ENCODE results near the gene AKT3. TPM values are rescaled to one million over a fixed set of nuclear protein-coding genes. Genes with fewer than 3 reads are reported as not detected.

Gene AKT3
- polyA plus RNA-seq, 3 donors, result 0.81 to 1.7 (median 1.4) TPM

DNA sequence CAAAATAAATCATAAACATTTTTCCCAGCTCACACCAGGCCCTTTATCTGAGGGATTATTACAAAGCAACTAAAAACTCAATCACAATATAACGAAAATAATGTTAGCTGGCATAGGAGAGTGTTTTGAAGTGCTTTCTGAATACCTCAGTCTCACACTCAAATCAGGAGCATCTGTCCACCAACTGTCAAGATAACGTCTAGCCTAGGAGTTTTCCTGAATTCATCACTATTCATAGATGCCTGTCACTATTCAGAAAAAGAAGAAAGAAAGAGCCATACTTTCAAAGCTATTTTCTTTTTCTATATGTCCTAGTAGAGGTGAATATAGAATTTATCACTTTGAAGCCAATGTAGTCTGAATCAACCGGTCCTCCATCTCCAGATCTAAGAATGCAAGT, 127.0 kb downstream of the AKT3 start:
- peaks cover 27 to 45% of the 10 kb centered on the region in 2 donors for H3K4me1 ChIP-seq (ENCODE audit: control insufficient read depth in 1 of 2, insufficient read depth in 2 of 2, low read length in 2 of 2)
- H3K4me2 ChIP-seq (replicated peaks; ENCODE audit: extremely low read depth, low read length, poor library complexity, severe bottlenecking), result no peak overlapping the region
- WGBS (ENCODE audit: insufficient coverage), result no CpG with 5 or more reads among the region's 3 CpGs
- H3K9me3 Mint-ChIP-seq, result peaks cover 0 to 5% (median 0%) of the 10 kb centered on the region in 7 donors
- H3K36me3 ChIP-seq (replicated peaks in 1 of 2; ENCODE audit: control insufficient read depth in 1 of 2, insufficient read depth in 2 of 2, low read length in 2 of 2), result no peaks in the 10 kb centered on the region
- no peaks in the 10 kb centered on the region for H3K27me3 ChIP-seq (ENCODE audit: control insufficient read depth in 2 of 2, insufficient read depth in 2 of 2, low read length in 2 of 2)
- peaks cover 0 to 2% (median 0%) of the 10 kb centered on the region in 3 donors for H3K27me3 Mint-ChIP-seq (ENCODE audit: low read depth in 3 of 3)
- intact Hi-C loops (cut with micrococcal nuclease), result loop anchor here (10.0 kb wide), 2 partner anchors 322 to 332 kb away; partner anchors contain the start of gene ZBTB18 (in 1 of the 2)
- H3K4me1 Mint-ChIP-seq, result peaks cover 52% of the 10 kb centered on the region
- H2AFZ ChIP-seq (ENCODE audit: insufficient read depth, low read depth, low read length, poor library complexity, severe bottlenecking), result no peak overlapping the region
- H3K9ac ChIP-seq (ENCODE audit: insufficient read depth, low read length, poor library complexity, severe bottlenecking), result no peak overlapping the region
- TF ChIP-seq, protein P1, sequence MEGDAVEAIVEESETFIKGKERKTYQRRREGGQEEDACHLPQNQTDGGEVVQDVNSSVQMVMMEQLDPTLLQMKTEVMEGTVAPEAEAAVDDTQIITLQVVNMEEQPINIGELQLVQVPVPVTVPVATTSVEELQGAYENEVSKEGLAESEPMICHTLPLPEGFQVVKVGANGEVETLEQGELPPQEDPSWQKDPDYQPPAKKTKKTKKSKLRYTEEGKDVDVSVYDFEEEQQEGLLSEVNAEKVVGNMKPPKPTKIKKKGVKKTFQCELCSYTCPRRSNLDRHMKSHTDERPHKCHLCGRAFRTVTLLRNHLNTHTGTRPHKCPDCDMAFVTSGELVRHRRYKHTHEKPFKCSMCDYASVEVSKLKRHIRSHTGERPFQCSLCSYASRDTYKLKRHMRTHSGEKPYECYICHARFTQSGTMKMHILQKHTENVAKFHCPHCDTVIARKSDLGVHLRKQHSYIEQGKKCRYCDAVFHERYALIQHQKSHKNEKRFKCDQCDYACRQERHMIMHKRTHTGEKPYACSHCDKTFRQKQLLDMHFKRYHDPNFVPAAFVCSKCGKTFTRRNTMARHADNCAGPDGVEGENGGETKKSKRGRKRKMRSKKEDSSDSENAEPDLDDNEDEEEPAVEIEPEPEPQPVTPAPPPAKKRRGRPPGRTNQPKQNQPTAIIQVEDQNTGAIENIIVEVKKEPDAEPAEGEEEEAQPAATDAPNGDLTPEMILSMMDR (IDR thresholded peaks at IDR 0.05), result no peak
- H3K4me3 Mint-ChIP-seq, result no peak overlapping the region
- H3K4me3 ChIP-seq (replicated peaks in 1 of 3; ENCODE audit: low read depth in 2 of 3, low read length in 3 of 3), result no peak overlapping the region
- H4K20me1 ChIP-seq (ENCODE audit: insufficient read depth, low read length), result no peaks in the 10 kb centered on the region
- no peak for DNase-seq
- H3K27ac Mint-ChIP-seq, result peak overlapping the region in 1 of 7 donors; percentile 79
- H3K9me3 ChIP-seq (replicated peaks in 1 of 2; ENCODE audit: control insufficient read depth in 1 of 2, insufficient read depth in 1 of 2, low read length in 2 of 2), result no peaks in the 10 kb centered on the region
- H3K36me3 Mint-ChIP-seq, result peaks cover 7 to 14% of the 10 kb centered on the region in 2 donors
- peaks cover 60% of the 10 kb centered on the region for H3K79me2 ChIP-seq (ENCODE audit: insufficient read depth, low read length)
- H3K27ac ChIP-seq (ENCODE audit: low read depth in 1 of 2, low read length in 2 of 2), result no peak overlapping the region

DNA sequence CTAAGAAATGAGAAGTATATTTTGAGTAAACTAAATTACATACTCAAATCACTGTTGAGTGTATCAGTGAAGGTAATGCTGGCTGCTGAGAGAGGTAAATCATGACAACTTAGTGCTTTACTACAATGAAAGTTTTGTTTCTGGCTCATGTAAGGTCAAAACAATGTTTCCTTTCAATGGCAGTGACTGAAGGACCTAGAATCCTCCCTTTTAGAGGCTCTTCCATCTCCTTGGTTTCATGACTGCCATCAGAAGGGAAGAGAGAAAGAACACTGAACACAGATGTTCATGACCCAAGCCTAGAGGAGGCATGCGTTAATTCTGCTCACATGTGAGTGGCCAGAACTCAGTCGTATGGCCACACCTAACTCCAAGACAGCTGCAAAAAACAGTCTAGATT, 130.6 kb downstream of the AKT3 start:
- intact Hi-C loops (cut with micrococcal nuclease), result no loop called here
- DNase-seq, result no peak
- peaks cover 0 to 2% (median 0%) of the 10 kb centered on the region in 3 donors for H3K27me3 Mint-ChIP-seq (ENCODE audit: low read depth in 3 of 3)
- no peak overlapping the region for H3K9ac ChIP-seq (ENCODE audit: insufficient read depth, low read length, poor library complexity, severe bottlenecking)
- H3K27me3 ChIP-seq (ENCODE audit: control insufficient read depth in 2 of 2, insufficient read depth in 2 of 2, low read length in 2 of 2), result no peaks in the 10 kb centered on the region
- peaks cover 7 to 14% of the 10 kb centered on the region in 2 donors for H3K36me3 Mint-ChIP-seq
- H2AFZ ChIP-seq (ENCODE audit: insufficient read depth, low read depth, low read length, poor library complexity, severe bottlenecking), result no peak overlapping the region
- H3K27ac ChIP-seq (ENCODE audit: low read depth in 1 of 2, low read length in 2 of 2), result no peak overlapping the region
- no peak overlapping the region for H3K4me3 ChIP-seq (replicated peaks in 1 of 3; ENCODE audit: low read depth in 2 of 3, low read length in 3 of 3)
- H3K9me3 Mint-ChIP-seq, result peaks cover 0 to 5% (median 0%) of the 10 kb centered on the region in 7 donors
- WGBS (ENCODE audit: insufficient coverage), result no CpG with 5 or more reads among the region's 2 CpGs
- H4K20me1 ChIP-seq (ENCODE audit: insufficient read depth, low read length), result no peaks in the 10 kb centered on the region
- peaks cover 33% of the 10 kb centered on the region for H3K4me1 Mint-ChIP-seq
- no peak overlapping the region for H3K4me2 ChIP-seq (replicated peaks; ENCODE audit: extremely low read depth, low read length, poor library complexity, severe bottlenecking)
- no peak overlapping the region for H3K27ac Mint-ChIP-seq
- H3K79me2 ChIP-seq (ENCODE audit: insufficient read depth, low read length), result peaks cover 58% of the 10 kb centered on the region
- TF ChIP-seq, protein P1 (IDR thresholded peaks at IDR 0.05), result no peak
- H3K36me3 ChIP-seq (replicated peaks in 1 of 2; ENCODE audit: control insufficient read depth in 1 of 2, insufficient read depth in 2 of 2, low read length in 2 of 2), result no peaks in the 10 kb centered on the region
- H3K4me3 Mint-ChIP-seq, result no peak overlapping the region
- peaks cover 8 to 30% of the 10 kb centered on the region in 2 donors for H3K4me1 ChIP-seq (ENCODE audit: control insufficient read depth in 1 of 2, insufficient read depth in 2 of 2, low read length in 2 of 2)
- H3K9me3 ChIP-seq (replicated peaks in 1 of 2; ENCODE audit: control insufficient read depth in 1 of 2, insufficient read depth in 1 of 2, low read length in 2 of 2), result no peaks in the 10 kb centered on the region

All from CD14-positive monocyte (primary cell).